Bronchial epithelial cell (primary cell): ENCODE measurements around the gene SUMF2. TPM values are rescaled to one million over a fixed set of nuclear protein-coding genes. Genes with fewer than 3 reads are reported as not detected.
"Not testable (repeated sequence)": the region's sequence is repeated elsewhere in the genome, so short reads cannot be mapped to it uniquely, and the experiment has no call there.

Experiments
- DNase-seq: peaks from one replicate; pipeline ENCODE4 v3.0.0-alpha.2; 2010; ENCODE audit warnings: low read depth
- FAIRE-seq: peaks from 2 replicates; lab custom pipeline; 2011; peaks lifted over from hg19 to GRCh38; lab: Jason Lieb, UNC
- H3K27me3 ChIP-seq: 2 replicates; pipeline ENCODE4 v1.5.1; 2011; ENCODE audit warnings: low read length; ENCODE audit not compliant: control insufficient read depth, insufficient read depth
- H3K36me3 ChIP-seq: 2 replicates; pipeline ENCODE4 v1.5.1; 2011; ENCODE audit warnings: low read length; ENCODE audit not compliant: control insufficient read depth, insufficient read depth
- H3K4me3 ChIP-seq: 2 replicates; pipeline ENCODE4 v1.5.1; 2011; ENCODE audit warnings: mild to moderate bottlenecking, low read depth, low read length, control low read depth
- total RNA-seq: library from RNA; depleted of rRNA; stranded (reverse); fragments of >200 nt; gene quantifications from 2 replicates; pipeline ENCODE4 v1.2.1, GENCODE V29; 2014
- TF ChIP-seq, protein P1 (sequence below): IDR thresholded peaks from 2 replicates; pipeline ENCODE4 v1.5.1; 2011; ENCODE audit warnings: mild to moderate bottlenecking, moderate library complexity, low read length, control low read depth, inconsistent platforms; ENCODE audit not compliant: insufficient read depth, severe bottlenecking

Gene SUMF2
- total RNA-seq, 1 donor from 2014 or later = 220 TPM

DNA sequence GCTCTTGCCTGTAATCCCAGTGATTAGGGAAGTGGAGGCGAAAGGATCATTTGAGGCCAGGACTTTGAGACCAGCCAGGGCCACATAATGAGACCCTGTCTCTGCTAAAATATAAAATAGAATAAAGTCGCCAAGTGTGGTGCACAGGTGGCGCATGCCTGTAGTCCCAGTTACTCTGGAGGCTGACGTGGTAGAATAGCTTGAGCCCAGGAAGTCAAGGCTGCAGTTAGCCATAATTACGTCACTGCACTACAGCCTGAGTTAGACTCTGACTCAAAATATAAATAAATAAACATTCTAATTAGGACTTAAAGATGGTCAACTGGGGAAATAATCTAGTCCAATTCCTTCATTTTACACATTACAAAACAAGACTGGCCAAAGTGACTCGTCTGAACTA lies 41.4 kb downstream of the SUMF2 start:
- Histone ChIP-seq H3K27me3 (no peaks in the 10 kb centered on the region), H3K36me3 (peaks cover 12% of the 10 kb centered on the region), H3K4me3 (peak overlapping the region; percentile 55)
- FAIRE-seq (no peak), DNase-seq (peak; percentile 84)
- TF ChIP-seq, protein P1, sequence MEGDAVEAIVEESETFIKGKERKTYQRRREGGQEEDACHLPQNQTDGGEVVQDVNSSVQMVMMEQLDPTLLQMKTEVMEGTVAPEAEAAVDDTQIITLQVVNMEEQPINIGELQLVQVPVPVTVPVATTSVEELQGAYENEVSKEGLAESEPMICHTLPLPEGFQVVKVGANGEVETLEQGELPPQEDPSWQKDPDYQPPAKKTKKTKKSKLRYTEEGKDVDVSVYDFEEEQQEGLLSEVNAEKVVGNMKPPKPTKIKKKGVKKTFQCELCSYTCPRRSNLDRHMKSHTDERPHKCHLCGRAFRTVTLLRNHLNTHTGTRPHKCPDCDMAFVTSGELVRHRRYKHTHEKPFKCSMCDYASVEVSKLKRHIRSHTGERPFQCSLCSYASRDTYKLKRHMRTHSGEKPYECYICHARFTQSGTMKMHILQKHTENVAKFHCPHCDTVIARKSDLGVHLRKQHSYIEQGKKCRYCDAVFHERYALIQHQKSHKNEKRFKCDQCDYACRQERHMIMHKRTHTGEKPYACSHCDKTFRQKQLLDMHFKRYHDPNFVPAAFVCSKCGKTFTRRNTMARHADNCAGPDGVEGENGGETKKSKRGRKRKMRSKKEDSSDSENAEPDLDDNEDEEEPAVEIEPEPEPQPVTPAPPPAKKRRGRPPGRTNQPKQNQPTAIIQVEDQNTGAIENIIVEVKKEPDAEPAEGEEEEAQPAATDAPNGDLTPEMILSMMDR = no peak

DNA sequence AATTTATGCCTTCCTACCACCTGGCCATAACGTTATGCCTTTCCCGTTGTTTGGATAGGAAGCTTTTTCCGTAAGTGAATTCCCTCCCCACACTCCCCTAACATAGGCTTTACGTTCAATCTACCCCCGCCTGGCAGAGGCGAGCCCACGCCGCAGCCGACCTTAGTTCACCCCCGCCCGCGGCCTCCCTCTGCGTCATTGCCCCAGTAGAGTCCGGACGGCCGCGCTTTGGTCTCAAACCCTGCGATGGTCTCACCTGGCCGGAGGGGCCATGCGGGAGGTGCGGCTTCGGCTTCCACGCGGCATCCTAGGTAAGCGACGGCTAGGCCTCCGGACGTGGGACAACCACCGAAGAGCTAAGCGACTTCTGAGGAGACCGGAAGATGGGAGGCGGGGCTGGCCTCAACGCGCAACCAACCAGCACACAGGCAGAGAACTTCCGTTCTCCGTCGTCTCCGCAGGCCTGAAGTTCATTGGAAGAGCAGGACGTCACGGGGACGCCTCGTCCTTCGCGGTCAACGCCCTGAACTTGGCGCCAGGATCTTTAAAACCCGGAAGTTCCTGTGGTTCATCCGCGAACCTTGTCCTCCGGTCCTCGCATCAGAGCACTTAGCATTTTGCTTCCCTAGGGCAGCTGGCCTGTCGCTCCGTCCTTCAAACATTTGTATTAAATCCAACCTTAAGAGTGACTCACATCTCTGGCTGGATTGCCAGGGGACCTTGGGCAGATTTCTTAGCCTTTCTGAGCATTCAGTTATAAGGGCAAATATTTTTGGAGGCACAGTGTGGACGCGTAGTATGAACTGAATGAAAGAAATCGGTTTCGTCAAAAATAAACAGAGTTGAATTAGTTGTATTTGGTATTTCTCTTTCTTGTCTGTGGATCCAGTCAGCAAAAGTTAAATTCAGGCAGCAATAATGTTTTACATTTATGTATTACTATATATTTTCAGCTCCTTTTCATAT lies 42.3 kb downstream of the SUMF2 start, which contains the start of gene CHCHD2:
CHCHD2 (minus strand) TSS at position 369 of the 966 bp plus-strand sequence; CDS start at position 306, 63 bp downstream.
- TF ChIP-seq, protein P1 = no peak
- H3K27me3 ChIP-seq = no peaks in the 10 kb centered on the region
- peaks cover 9% of the 10 kb centered on the region for H3K36me3 ChIP-seq
- peak within 1 kb of the TSS; percentile 55 for H3K4me3 ChIP-seq
- DNase-seq (peak; percentile 95), FAIRE-seq (peak; percentile 97)

DNA sequence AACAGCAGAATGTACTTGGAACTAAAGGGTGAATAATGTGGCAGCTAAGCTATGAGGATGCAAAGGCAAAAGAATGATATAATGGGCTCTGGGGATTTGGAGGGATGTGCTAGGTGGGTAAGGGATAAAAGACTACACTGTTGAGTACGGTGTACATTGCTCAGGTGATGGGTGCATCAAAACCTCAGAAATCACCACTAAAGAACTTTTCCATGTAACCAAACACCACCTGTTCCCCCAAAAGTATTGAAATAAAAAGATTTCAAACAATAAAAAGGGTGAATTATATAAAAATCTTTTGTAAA lies 43.8 kb downstream of the SUMF2 start:
- FAIRE-seq = no peak
- TF ChIP-seq, protein P1 = no peak
- no peak for DNase-seq
- Histone ChIP-seq H3K4me3 (no peak overlapping the region), H3K27me3 (no peaks in the 10 kb centered on the region), H3K36me3 (peaks cover 5% of the 10 kb centered on the region)

DNA sequence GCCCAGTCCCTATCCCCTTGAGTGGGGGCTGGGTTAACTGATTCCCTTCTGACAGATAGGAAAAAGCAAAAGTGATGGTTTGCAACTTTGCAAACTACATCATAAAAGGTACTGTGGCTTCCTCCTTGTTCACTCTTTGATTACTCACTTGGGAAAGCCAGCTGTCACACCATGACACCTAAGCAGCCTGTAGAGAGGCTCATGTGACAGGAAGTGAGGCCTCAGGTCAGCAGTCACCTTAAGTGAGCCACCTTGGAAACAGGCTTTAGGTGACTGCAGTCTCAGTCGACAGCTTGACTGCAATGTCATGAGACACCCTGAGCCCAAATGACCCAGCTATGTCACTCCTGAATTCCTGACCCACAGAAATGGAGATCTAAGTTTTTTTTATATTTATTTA lies 46.5 kb downstream of the SUMF2 start:
- TF ChIP-seq, protein P1 = no peak
- DNase-seq (no peak), FAIRE-seq (no peak)
- H3K27me3 ChIP-seq = no peaks in the 10 kb centered on the region
- H3K4me3 ChIP-seq = no peak overlapping the region
- H3K36me3 ChIP-seq = no peaks in the 10 kb centered on the region

DNA sequence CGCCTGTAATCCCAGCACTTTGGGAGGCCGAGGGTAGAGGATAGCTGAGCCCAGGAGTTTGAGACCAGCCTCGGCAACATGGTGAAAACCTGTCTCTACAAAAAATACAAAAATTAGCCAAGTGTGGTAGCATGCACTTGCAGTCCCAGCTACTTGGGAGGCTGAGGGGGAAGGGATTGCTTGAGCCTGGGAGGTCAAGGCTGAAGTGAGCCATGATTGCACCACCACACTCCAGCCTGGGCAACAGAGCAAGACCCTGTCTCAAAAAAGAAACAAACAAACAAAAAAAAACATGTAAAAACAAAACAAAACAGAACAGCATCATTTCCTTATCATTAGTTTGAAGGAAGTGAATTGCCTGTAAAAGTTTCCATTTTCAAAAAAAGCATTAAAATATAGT lies 48.2 kb downstream of the SUMF2 start:
- not testable (repeated sequence) for FAIRE-seq, H3K36me3 ChIP-seq, H3K27me3 ChIP-seq, H3K4me3 ChIP-seq, DNase-seq

DNA sequence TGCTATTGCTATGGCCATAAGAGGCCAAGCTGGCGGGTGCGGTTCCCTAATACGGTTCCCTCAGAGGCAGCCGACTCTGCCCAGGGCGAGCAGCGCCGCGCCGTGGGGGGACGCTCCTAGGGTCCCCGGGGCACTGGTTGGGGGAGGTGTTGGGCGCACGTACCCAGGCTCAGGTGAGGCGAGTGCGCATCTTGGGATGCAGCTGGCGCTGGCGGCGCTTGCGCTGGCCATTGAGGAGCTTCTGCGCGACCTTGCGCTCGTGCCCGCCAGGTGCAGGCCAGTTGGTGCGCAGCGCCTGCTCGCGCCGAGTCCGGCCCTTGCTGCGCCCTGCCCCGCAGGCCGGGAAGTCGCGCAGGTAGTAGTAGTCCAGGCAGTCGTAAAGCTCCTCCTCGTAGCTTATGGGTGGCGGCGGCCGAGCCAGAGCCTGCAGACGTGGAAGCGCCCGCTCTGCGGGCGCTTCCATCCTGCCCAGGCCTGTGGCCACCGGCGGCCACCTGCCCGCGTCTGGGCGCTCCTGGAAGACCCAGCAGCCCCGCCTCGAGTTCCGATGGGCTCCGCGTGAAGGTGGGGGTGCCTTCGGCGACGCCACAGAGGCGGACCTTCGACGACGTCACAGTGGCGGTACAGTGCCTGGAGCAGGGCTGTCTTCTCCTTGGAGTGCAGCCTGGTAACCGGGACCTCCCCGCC lies 51.9 kb downstream of the SUMF2 start, which contains the start of gene NUPR2:
NUPR2 (minus strand) TSS at position 566 of the 687 bp plus-strand sequence; CDS start at position 463, 103 bp downstream.
- H3K27me3 ChIP-seq = no peaks in the 10 kb centered on the region
- FAIRE-seq = no peak

More for the DNA sequence above, 51.9 kb downstream of the SUMF2 start, which contains the start of gene NUPR2:
- DNase-seq = peak; percentile 11
- Histone ChIP-seq H3K36me3 (no peaks in the 10 kb centered on the region), H3K4me3 (peak within 1 kb of the TSS; percentile 16)
- TF ChIP-seq, protein P1 = no peak
